GM21447 (cell line): ENCODE data around the gene PPP1R15A.
"Not testable (repeated sequence)": the region's sequence is repeated elsewhere in the genome, so short reads cannot be mapped to it uniquely, and the experiment has no call there.

Source experiments
- ATAC-seq: cut with Tn5 transposase; IDR thresholded peaks from one replicate; pipeline ENCODE4 v1.9.1; 2021; ENCODE audit not compliant: unreplicated experiment

PPP1R15A gene

DNA sequence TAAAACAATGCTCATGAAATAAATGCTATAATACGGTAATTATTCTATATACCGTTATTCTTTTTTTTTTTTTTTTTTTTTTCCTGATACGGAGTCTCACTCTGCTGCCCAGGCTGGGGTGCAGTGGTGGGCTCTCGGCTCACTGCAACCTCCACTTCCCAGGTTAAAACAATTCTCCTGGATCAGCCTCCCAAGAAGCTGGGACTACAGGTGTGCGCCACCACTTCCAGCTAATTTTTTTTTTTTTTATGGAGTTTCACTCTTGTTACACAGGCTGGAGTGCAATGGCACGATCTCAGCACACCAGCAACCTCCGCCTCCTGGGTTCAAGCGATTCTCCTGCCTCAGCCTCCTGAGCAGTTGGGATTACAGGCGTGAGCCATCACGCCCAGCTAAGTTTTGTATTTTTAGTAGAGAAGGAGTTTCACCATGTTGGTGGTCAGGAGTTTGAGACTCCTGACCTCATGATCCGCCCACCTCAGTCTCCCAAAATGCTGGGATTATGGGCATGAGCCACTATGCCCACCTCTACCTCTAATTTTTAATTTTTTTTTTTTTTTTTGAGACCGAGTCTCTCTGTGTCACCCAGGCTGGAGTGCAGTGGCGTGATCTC, 6.9 kb downstream of the PPP1R15A start:
- no peak for ATAC-seq

DNA sequence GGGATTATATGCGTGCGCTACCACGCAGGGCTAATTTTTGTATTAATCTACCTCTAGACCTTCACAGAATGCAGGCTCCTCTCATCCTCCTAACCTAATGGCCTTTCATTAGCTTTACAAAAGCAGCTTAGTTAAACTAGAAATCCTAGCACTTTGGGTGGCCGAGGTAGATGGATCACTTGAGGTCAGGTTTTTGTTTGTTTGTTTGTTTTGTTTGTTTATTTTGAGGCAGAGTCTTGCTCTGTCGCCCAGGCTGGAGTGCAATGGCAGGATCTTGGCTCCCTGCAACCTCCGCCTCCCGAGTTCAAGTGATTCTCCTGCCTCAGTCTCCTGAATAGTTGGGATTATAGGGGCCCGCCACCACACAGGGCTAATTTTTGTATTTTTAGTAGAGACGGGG, 7.5 kb downstream of the PPP1R15A start:
- ATAC-seq = not testable (repeated sequence)

DNA sequence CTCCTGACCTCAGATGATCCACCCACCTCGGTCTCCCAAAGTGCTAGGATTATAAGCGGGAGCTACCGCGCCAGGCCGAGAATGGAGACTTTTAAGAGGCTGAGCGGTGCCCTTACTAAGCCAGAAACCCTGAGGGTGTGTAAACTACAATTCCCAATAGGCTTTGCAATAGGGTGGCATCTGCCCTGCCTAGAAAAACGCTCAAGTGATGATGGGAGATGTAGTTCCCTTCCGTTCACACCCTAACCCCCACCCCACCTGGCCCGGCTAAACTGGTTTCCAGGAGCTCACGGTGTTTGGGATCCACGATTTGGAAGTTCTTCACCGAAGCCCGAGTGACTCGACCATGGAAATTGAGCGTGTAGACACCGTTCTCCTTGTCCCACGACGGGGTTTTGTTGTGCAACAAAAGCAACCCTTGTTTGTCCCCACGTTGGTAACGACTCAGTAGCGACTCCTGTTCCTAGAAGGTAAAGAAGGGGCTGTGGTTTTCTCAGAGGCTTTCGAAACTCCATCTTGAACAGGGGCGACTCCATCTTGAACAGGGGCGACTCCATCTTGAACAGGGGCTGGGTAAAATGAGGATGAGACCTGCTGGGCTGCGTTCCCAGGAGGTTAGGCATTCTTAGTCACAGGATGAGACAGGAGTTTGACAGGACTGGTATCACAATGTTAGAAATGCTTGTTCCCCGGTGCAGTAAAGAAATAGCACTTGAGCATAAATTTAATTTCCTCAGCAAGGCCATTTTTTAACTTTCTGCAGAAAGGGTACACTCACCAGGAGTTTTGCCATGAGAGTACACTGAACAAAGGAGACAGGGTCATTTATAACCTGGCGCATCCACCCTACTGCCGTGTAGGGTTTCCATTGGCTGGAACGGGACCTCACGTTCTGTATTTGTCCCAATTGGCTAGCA, 9.8 kb downstream of the PPP1R15A start:
- ATAC-seq = no peak

- no peak for ATAC-seq
Measured at GRCh38 chr19:48883726-48884125, 11.5 kb downstream of the PPP1R15A start.

GRCh38 chr19:48887861-48888612, 15.8 kb downstream of the PPP1R15A start:
- ATAC-seq = no peak

DNA sequence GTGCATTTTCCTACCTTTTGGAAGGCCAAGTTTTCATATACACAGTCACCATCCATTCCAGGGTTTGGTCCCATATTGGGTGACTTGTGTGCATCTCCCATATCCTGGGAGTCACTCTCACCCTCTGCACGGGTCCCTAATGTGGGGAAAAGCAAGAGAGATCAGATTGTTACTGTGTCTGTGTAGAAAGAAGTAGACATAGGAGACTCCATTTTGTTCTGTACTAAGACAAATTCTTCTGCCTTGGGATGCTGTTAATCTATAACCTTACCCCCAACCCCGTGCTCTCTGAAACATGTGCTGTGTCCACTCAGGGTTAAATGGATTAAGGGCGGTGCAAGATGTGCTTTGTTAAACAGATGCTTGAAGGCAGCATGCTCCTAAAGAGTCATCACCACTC, 17.3 kb downstream of the PPP1R15A start:
- not testable (repeated sequence) for ATAC-seq

- ATAC-seq = no peak
Measured at GRCh38 chr19:48890551-48890950, 18.3 kb downstream of the PPP1R15A start.

- no peak for ATAC-seq
Measured at GRCh38 chr19:48895226-48895625, 23.0 kb downstream of the PPP1R15A start.

GRCh38 chr19:48896191-48896720, 24.0 kb downstream of the PPP1R15A start:
- no peak for ATAC-seq

DNA sequence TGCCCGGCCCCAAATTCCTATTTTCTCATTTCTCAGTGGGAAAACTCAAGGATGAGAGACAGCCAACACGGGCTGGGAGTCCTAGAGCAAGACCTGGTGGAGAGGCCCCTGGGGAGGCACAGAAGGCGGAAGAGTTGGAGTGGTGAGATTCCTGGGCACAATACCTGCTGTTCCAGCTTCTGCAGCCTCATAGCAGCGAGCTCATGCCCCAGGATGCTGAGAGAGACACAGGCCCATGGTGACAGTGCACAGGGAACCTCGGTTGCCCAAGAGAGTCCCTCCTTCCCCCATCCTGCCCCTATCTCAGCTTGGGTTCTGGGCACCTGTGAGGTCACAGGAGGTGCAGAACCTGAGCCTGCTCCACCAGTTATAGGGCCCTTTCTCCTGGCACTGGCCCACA, 25.0 kb downstream of the PPP1R15A start:
- ATAC-seq = no peak

GRCh38 chr19:48899386-48899749, 27.1 kb downstream of the PPP1R15A start:
- ATAC-seq = not testable (repeated sequence)

GRCh38 chr19:48899781-48900476, 27.7 kb downstream of the PPP1R15A start, which contains the start of gene NUCB1:
Gene NUCB1 (plus strand): TSS chr19:48900312. CDS start chr19:48900797, 485 bp downstream.
- peak; percentile 86 for ATAC-seq

GRCh38 chr19:48900477-48901406, 28.5 kb downstream of the PPP1R15A start:
- ATAC-seq = no peak

GRCh38 chr19:48902291-48902690, 30.1 kb downstream of the PPP1R15A start:
- ATAC-seq = not testable (repeated sequence)

DNA sequence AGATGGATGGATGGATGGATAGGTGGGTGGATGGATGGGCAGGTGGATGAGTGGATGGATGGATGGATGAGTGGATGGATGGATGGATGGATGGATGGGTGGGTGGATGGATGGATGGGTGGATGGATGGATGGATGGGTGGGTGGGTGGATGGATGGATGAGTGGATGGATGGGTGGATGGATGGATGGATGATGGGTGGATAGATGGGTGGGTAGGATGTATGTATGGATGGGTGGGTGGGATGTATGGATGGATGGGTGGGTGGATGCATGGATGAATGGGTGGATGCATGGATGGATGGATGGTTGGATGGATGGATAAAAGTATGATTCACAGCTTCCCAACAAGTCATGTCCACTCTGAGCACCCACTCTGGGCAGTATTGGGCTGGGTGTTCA, 31.6 kb downstream of the PPP1R15A start:
- ATAC-seq = not testable (repeated sequence)

DNA sequence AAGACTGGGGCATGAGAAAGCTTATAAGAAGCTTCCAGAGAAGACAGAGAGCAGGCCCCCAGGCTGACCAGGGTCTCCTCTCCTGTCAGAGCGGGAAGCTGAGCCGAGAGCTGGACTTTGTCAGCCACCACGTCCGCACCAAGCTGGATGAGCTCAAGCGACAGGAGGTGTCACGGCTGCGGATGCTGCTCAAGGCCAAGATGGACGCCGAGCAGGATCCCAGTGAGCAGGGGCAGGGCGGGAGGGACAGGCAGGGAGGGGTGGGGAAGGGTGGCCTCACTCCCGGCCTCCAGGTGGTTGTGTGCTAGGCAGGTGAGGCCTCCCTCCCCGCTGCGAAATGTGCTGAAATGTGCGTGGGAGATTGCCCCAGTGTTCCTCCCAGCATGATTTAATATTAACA, 33.4 kb downstream of the PPP1R15A start:
- ATAC-seq = no peak

DNA sequence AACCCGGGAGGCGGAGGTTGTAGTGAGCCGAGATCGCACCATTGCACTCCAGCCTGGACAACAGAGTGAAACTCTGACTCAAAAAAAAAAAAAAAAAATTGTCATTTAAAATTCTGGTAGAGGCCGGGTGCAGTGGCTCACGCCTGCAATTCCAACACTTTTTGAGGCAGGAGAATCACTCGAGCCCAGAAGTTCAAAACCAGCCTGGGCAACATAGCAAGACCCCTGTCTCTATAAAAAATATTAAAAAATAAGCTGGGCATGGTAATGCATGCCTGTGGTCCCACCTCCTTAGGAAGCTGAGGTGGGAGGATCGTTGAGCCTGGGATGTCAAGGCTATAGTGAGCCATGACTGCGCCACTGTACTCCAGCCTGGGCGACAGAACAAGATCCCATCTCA, 34.1 kb downstream of the PPP1R15A start:
- ATAC-seq = no peak

- no peak for ATAC-seq
Measured at GRCh38 chr19:48907671-48908070, 35.5 kb downstream of the PPP1R15A start.

DNA sequence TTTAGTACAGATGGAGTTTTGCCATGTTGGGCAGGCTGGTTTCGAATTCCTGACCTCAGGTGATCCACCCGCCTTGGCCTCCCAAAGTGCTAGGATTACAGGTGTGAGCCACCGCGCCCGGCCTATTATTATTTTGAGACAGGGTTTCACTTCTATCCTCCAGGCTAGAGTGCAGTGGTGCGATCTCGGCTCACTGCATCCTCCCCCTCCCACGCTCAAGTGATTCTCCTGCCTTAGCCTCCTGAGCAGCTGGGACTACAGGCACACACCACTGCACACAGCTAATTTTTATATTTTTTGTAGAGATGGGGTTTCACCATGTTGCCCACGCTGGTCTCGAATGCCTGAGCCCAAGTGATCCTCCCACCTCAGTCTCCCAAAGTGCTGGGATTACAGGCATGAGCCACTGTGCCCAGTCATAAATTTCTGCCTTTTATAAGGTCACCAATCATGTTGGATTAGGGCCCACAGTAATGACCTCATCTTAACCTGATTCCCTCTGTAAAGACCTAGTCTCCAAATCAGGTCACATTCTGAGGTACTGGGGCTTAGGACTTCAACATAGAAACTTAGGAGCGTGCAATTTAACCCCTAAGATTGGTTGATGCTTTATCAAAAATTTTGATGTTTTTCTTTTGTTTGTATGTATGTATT, 37.3 kb downstream of the PPP1R15A start:
- ATAC-seq = not testable (repeated sequence)
